ENCODE data around the gene APBA3.
"Not testable (repeated sequence)": the region's sequence is repeated elsewhere in the genome, so short reads cannot be mapped to it uniquely, and the experiment has no call there.

APBA3 gene

DNA sequence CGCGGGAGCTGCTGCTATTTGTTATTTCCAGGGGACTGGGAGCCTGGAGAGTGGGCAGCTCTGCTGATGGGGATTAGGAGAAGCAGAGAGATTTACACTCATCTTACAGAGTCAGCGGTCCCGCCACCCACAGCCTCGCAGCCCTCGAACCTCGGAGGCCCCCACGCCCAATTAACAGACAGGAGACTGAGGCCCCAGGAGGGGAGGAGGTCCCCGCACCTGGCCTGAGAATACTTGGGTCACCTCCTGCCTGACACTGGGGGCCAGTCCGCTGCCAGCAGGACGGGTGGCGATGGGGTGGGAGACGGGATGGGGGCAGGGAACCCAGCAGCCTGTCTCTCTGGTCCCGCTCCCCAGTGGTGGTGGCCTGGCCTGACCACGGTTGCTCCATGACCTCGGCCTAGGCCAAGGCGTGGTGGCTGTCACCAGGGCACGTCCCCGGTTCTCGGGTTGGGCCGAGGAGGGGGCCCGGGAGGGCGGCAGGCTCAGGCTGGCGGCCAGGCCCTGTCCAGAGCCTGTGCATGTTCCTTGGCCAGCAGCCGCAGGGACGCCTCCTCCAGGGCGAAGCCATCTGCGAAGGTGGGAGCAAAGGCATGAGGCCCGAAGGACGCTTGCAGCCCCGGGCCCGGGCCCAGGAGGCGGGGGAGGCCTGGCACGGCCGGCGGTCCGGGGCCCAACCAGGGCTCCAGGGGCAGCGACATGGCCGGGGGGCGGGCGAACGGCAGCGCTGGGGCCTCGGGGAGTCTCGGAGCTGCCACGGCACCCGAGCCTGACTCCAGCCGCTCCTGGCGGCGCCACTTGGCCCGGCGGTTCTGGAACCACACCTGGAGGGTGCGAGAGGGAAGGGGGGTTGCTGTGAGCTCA, 8.9 kb upstream of the APBA3 start:
- Mint-ChIP-seq H3K27ac (no peak overlapping the region), H3K36me3 (ENCODE audit: low read depth) (peaks cover 48% of the 10 kb centered on the region), H3K9me3 (no peaks in the 10 kb centered on the region), H3K4me1 (ENCODE audit: low read depth) (peaks cover 8% of the 10 kb centered on the region), H3K4me3 (no peak overlapping the region), H3K27me3 (peaks cover 2% of the 10 kb centered on the region)
- intact Hi-C loops (cut with micrococcal nuclease): no loop called here

DNA sequence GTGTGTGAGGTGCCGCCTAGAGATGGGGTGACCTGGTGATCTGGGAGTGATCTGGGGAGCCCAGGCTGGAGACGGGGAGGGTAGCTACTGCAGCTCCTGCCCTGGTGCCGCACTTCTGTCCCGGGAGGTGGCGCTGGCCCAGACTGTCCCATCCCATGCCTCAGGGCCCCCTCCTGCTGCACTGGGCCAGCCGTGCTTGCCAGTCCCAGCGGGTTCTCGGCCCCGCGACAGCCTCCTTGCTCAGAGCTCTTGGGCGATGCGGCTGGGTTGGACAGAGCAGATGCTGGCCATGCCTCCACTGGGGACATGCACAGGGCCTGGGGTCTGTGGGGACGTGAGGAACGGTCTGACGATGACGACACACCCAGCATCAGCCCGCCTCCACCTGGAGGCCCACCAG, 8.0 kb upstream of the APBA3 start:
- no peak overlapping the region for H3K27ac Mint-ChIP-seq
- H3K27me3 Mint-ChIP-seq: peaks cover 2% of the 10 kb centered on the region
- H3K36me3 Mint-ChIP-seq (ENCODE audit: low read depth): peaks cover 54% of the 10 kb centered on the region
- no peak overlapping the region for H3K4me3 Mint-ChIP-seq
- intact Hi-C loops (cut with micrococcal nuclease): no loop called here
- H3K4me1 Mint-ChIP-seq (ENCODE audit: low read depth): peaks cover 8% of the 10 kb centered on the region
- H3K9me3 Mint-ChIP-seq: no peaks in the 10 kb centered on the region

DNA sequence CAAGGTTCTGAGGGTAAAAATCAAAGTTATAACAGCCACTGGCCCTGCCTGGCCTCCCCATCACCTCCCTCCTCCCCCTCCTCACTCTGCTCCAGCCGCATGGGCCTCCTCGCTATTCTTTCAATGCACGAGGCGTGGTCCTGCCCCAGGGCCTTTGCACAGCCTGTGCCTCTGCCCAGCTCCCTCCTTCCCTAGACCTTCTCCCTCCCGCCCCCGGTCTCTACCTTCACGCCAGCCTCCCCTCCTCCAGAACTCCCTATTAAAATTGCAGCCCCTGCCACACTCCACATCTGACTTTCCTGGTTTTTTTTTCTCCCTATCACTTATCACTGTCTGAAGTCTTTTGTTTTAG, 7.2 kb upstream of the APBA3 start:
- intact Hi-C loops (cut with micrococcal nuclease): no loop called here
- Mint-ChIP-seq H3K4me1 (ENCODE audit: low read depth) (peaks cover 8% of the 10 kb centered on the region), H3K4me3 (no peak overlapping the region), H3K27me3 (peaks cover 2% of the 10 kb centered on the region), H3K9me3 (no peaks in the 10 kb centered on the region), H3K36me3 (ENCODE audit: low read depth) (peaks cover 54% of the 10 kb centered on the region), H3K27ac (no peak overlapping the region)

DNA sequence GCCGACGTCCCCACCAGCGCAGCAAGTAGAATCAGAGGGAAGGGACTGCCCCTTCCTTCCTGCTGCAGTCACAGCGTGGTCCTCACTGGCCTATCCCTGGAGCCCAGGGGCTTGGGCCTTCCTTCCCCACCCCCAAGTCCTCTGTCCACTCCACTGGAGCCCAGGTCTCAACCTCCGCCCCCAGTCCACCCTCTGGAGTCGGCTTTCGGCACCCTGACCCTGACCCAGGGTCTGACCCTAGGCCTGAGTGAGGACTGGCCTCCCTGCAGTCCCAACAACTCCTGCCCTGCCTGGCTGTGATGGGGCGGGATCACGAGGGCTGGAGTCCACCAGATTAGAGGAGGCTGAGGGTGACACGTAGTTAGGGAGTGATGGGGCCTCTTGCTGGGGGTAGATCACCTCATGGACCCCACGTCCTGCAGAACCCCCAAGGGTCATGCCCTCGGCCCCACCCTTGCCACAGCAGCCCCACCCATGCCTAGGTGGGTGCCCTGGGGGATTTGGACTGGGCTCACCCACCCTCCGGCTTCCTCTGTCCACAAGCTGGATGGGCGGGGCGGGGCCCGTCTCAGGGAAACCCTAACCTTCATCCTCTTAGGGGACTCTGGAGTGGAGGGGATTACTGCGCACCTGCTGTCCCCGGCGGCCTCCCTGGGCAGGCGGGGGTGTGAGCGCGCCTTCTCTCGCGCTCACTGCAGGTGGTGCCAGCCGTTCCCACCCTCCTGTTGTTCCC, 6.7 kb upstream of the APBA3 start:
- Mint-ChIP-seq H3K4me3 (no peak overlapping the region), H3K4me1 (ENCODE audit: low read depth) (peaks cover 8% of the 10 kb centered on the region), H3K36me3 (ENCODE audit: low read depth) (peaks cover 54% of the 10 kb centered on the region), H3K27me3 (peaks cover 2% of the 10 kb centered on the region), H3K9me3 (no peaks in the 10 kb centered on the region), H3K27ac (no peak overlapping the region)
- intact Hi-C loops (cut with micrococcal nuclease): no loop called here

DNA sequence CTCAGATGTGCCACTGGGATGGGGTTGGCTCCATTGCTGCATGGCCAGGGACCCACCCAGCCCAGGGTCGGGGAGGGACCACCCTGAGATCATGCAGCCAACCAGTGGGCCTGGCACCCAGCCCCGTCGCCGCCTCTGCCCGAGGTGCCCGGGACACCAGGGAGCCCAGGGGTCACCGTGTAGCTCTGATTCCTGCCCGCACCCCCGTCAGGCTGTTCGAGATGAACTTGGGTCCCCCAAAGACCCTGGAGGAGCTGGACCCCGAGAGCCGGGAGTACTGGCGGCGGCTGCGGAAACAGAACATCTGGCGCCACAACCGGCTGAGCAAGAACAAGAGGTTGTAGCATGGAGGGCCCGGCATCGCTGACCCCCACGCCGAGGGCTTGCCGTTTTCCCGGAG, 5.6 kb upstream of the APBA3 start:
- Mint-ChIP-seq H3K36me3 (ENCODE audit: low read depth) (peaks cover 54% of the 10 kb centered on the region), H3K9me3 (no peaks in the 10 kb centered on the region), H3K27ac (no peak overlapping the region), H3K27me3 (no peaks in the 10 kb centered on the region), H3K4me1 (ENCODE audit: low read depth) (peaks cover 9% of the 10 kb centered on the region), H3K4me3 (no peak overlapping the region)
- intact Hi-C loops (cut with micrococcal nuclease): no loop called here

DNA sequence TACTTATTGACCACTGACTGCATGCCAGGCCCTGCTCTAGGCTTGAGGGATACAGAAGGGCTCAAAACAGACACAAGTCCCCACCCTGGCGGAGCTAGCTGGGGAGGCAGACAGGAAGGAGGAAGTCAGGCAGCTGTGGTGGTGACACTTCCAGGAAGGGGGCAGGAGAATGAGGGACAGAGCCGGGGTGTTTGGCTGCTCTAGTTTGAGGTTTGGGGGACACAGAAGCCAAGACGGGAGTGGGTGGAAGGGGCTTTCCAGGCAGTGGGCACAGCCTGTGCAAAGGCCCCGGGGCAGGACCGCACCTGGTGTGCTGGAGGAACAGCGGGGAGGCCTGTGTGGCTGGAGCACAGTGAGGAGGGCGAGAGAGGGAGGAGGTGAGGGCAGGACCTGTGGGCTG, 5.0 kb upstream of the APBA3 start:
- peaks cover 15% of the 10 kb centered on the region for H3K4me1 Mint-ChIP-seq (ENCODE audit: low read depth)
- no peaks in the 10 kb centered on the region for H3K9me3 Mint-ChIP-seq
- no peak overlapping the region for H3K27ac Mint-ChIP-seq
- intact Hi-C loops (cut with micrococcal nuclease): no loop called here
- no peaks in the 10 kb centered on the region for H3K27me3 Mint-ChIP-seq
- peaks cover 55% of the 10 kb centered on the region for H3K36me3 Mint-ChIP-seq (ENCODE audit: low read depth)
- H3K4me3 Mint-ChIP-seq: no peak overlapping the region

DNA sequence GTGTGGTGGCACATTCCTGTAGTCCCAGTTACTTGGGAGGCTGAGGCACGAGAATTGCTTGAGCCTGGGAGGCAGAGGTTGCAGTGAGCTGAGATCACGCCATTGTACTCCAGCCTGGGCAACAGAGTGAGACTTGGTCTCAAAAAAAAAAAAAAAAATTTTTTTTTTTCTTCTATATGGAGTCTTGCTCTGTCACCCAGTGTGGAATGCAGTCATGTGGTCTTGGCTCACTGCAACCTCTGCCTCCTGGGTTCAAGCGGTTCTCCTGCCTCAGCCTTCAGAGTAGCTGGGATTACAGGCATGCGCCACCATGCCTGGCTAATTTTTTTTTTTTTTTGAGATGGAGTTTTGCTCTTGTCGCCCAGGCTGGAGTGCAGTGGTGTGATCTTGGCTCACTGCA, 4.3 kb upstream of the APBA3 start:
- H3K4me3 Mint-ChIP-seq; H3K27me3 Mint-ChIP-seq; intact Hi-C loops (cut with micrococcal nuclease); H3K9me3 Mint-ChIP-seq; H3K27ac Mint-ChIP-seq: not testable (repeated sequence)
- H3K4me1 Mint-ChIP-seq (ENCODE audit: low read depth): peaks cover 21% of the 10 kb centered on the region
- H3K36me3 Mint-ChIP-seq (ENCODE audit: low read depth): peaks cover 62% of the 10 kb centered on the region

DNA sequence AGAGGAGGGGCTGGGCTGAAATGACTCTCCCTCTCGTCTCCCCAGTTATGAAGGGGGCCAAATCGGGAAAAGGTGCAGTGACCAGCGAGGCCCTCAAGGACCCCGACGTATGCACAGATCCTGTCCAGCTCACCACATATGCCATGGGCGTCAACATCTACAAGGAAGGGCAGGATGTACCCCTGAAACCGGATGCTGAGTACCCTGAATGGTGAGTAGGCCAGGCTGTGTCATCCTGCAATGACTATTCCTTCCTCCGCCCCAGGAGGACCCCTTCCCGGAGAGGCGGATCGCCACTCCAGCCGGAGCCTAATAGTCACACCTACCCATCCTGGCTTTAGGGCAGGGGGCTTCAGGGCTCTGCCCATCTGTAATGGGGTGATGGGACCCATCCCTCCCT, 3.6 kb upstream of the APBA3 start:
- Mint-ChIP-seq H3K4me1 (ENCODE audit: low read depth) (peaks cover 26% of the 10 kb centered on the region), H3K27ac (no peak overlapping the region), H3K4me3 (no peak overlapping the region), H3K27me3 (no peaks in the 10 kb centered on the region), H3K36me3 (ENCODE audit: low read depth) (peaks cover 62% of the 10 kb centered on the region), H3K9me3 (no peaks in the 10 kb centered on the region)
- intact Hi-C loops (cut with micrococcal nuclease): no loop called here

DNA sequence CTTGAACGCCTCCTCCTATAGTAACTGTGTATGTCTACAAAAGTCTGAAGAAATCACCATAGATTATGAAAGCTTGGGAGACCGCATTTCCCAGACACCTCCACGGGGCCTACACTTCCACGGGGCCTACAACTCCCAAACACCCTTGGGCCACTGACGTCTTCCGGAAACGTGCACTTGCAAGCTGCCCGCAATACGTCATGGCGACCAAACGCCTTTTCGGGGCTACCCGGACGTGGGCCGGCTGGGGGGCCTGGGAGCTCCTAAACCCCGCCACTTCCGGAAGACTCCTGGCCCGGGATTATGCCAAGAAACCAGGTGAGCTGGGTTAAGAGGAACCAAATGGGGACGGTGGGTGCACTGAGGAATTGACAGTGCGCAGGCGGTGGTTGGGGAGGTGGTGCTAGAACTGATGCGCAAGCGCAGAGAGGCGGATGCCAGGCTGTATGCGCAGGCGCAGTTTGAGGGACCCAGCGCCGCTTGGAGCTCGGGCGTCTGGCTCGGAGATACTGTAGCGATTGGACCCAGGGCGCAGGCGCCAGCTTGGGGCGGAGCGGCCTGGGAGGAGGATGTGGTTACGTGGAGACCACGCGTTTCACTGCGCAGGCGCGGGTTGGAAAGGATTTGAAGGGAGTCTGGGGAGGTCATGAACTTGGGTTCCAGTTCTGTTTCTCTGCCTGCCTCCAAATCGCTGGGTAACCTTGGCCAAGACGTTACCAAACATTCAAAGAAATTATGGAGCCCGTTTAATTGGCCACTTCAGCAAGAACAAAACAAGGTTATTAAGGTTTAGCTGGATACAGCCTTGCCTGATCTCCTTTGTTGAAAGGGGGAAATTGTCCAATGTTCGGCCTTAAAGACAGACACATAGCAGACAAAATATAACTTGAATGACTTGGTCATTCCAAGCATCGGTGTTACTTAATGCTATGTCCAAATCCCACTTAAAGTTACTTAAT, 1.3 kb upstream of the APBA3 start, which contains the start of gene MRPL54:
TSS of gene MRPL54 (plus strand) at position 182 of the 959 bp plus-strand sequence. CDS start at position 201, 19 bp downstream.
- peaks cover 37% of the 10 kb centered on the region for H3K4me1 Mint-ChIP-seq (ENCODE audit: low read depth)
- no peaks in the 10 kb centered on the region for H3K9me3 Mint-ChIP-seq
- no peaks in the 10 kb centered on the region for H3K27me3 Mint-ChIP-seq
- intact Hi-C loops (cut with micrococcal nuclease): loop anchor here (5.0 kb wide), 1 partner anchor 60 kb away; no protein-coding TSS in a partner anchor
- H3K27ac Mint-ChIP-seq: peak within 1 kb of the TSS; percentile 96
- H3K4me3 Mint-ChIP-seq: peak within 1 kb of the TSS; percentile 96
- peaks cover 62% of the 10 kb centered on the region for H3K36me3 Mint-ChIP-seq (ENCODE audit: low read depth)

DNA sequence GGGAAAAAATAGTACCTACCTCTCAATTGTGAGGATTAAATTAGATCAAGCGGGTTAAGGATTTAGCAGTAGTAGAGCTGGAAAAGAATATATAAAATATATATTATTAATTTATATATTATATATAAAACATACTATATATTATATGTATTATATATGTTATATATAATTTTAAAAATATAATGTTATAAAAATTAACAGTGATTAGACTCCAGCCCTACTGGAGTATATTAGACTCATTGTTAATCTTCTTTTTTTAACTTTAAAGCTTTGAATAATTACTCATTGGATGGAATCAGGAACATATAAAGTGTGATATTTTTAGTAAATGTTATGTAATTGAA, 610 bp upstream of the APBA3 start:
- intact Hi-C loops (cut with micrococcal nuclease): loop anchor here (5.0 kb wide), 1 partner anchor 60 kb away; no protein-coding TSS in a partner anchor
- H3K27ac Mint-ChIP-seq: peak overlapping the region; percentile 96

DNA sequence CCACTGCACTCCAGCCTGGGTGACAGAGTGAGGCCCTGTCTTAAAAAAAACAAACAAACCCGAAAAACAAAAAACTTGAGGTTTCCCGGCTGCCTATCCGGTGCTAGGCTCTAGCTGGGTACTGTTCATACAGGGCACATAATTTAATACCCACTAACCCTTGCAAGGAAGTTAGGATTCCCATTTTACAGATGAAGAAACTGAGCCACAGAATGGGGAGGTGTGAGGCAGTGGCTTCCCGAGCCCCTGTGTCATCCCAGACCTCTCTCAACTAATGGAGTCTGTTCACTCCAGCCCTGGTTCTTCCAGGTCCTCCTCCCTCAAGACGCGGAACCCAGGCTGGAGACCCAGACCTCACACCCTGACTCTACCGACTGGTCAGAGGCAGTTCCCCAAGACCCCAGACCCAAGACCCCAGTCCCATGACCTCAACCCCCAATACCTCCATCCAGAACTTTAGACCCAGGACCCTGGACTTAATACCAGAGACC, 576 bp downstream of the APBA3 start:
- Mint-ChIP-seq H3K4me3 (peak overlapping the region; percentile 96), H3K27ac (peak overlapping the region; percentile 96), H3K4me1 (ENCODE audit: low read depth) (peaks cover 29% of the 10 kb centered on the region), H3K27me3 (no peaks in the 10 kb centered on the region), H3K9me3 (no peaks in the 10 kb centered on the region), H3K36me3 (ENCODE audit: low read depth) (peaks cover 58% of the 10 kb centered on the region)
- intact Hi-C loops (cut with micrococcal nuclease): loop anchor here (5.0 kb wide), 1 partner anchor 61 kb away; no protein-coding TSS in a partner anchor

More for the DNA sequence above, 610 bp upstream of the APBA3 start:
- H3K36me3 Mint-ChIP-seq (ENCODE audit: low read depth): peaks cover 62% of the 10 kb centered on the region
- H3K4me3 Mint-ChIP-seq: peak overlapping the region; percentile 96
- peaks cover 37% of the 10 kb centered on the region for H3K4me1 Mint-ChIP-seq (ENCODE audit: low read depth)
- no peaks in the 10 kb centered on the region for H3K27me3 Mint-ChIP-seq
- H3K9me3 Mint-ChIP-seq: no peaks in the 10 kb centered on the region

DNA sequence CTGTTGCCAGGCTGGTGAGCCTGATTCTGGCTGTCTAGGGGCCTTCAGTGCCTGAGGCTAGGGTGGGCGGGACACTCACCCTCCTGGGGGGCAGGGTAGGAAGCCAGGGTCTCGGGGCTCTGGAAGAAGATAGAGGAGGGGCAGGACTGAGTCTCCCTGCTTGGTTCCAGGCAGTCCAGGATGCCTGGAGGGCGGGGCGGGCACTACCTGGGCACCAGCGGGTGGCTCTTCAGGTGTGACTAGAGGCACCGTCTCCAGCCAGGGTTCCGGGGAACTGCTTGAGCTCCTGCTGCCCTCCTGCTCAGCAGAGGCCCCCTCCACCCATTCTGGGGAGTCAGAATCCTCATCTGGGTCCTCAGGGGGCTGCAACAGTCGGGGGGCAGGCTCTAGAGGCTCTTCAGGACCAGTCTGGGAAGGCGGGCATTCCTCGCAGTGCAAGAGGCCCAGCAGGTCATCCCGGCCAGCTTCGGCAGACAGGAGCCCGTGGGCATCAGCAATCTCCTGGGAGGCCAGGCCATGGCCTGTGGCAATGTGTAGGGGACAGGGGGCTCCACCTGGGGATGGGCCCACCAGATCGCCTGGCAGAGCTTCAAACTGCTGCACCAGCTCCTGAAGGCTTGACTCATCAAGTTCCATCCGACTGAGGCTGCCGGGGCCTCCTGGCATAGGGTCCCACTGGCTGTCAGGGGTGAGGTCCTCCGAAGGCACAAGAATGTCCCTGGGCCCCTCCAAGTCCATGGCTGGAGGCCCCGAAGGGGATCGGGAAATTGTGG, 1.8 kb downstream of the APBA3 start:
- Mint-ChIP-seq H3K4me3 (no peak overlapping the region), H3K9me3 (no peaks in the 10 kb centered on the region), H3K27me3 (no peaks in the 10 kb centered on the region), H3K4me1 (ENCODE audit: low read depth) (peaks cover 29% of the 10 kb centered on the region), H3K36me3 (ENCODE audit: low read depth) (peaks cover 57% of the 10 kb centered on the region), H3K27ac (no peak overlapping the region)
- intact Hi-C loops (cut with micrococcal nuclease): loop anchor here (5.0 kb wide), 1 partner anchor 63 kb away; no protein-coding TSS in a partner anchor

DNA sequence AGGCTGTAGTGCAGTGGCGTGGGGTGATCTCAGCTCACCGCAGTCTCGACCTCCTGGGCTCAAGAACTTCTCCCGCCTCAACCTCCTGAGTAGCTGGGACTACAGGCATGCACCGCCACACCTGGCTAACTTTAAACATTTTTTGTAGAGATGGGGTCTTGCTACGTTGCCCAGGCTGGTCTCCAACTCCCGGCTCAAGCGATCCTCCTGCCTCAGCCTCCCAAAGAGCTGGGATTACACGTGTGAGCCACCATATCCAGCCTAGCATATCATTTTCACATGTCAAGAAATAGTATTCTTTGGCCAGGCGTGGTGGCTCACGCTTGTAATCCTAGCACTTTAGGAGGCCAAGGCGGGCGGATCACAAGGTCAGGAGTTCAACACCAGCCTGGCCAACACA, 3.2 kb downstream of the APBA3 start:
- H3K4me1 Mint-ChIP-seq (ENCODE audit: low read depth): peaks cover 29% of the 10 kb centered on the region
- H3K9me3 Mint-ChIP-seq; H3K27ac Mint-ChIP-seq; H3K27me3 Mint-ChIP-seq; intact Hi-C loops (cut with micrococcal nuclease); H3K4me3 Mint-ChIP-seq: not testable (repeated sequence)
- peaks cover 71% of the 10 kb centered on the region for H3K36me3 Mint-ChIP-seq (ENCODE audit: low read depth)

All from dendritic cell treated with granulocyte-macrophage colony-stimulating factor and Interleukin-4, amounts not matched to agents 40 ng/mL and 50 ng/mL, for 4 days (primary cell).